Mucosa of descending colon (tissue), 3 donors: ENCODE results near the gene PIR. TPM values are rescaled to one million over a fixed set of nuclear protein-coding genes. Genes with fewer than 3 reads are reported as not detected.

ENCODE experiments used
- ATAC-seq: fragments of 200-7000 bp; cut with Tn5 transposase; one replicate; pipeline ENCODE4 v1.9.1; 2020; ENCODE audit warnings: mild to moderate bottlenecking, moderate library complexity
- DNase-seq, 3 donors: peaks; one replicate each; pipeline ENCODE4 v3.0.0-alpha.2; 2020
- H3K36me3 ChIP-seq: fragments of 200-600 bp; one replicate; pipeline ENCODE4 v1.8.0; 2021; ENCODE audit warnings: low read depth, mild to moderate bottlenecking
- H3K4me1 ChIP-seq: fragments of 200-600 bp; one replicate; pipeline ENCODE4 v1.8.0; 2021; ENCODE audit warnings: low read depth, mild to moderate bottlenecking
- H3K4me3 ChIP-seq: fragments of 200-600 bp; one replicate; pipeline ENCODE4 v1.8.0; 2021; ENCODE audit warnings: mild to moderate bottlenecking
- H3K9me3 ChIP-seq: fragments of 200-600 bp; one replicate; pipeline ENCODE4 v1.8.0; 2021; ENCODE audit warnings: mild to moderate bottlenecking
- intact Hi-C, 2 donors: fragments of 100-400 bp; cut with DNase I in 1 of 2; cut with micrococcal nuclease in 1 of 2; formaldehyde crosslinking; loops; one replicate each; pipeline versions ENCODE4 v1.11.0 to v1.11.1; 2022; cut with DNase I, micrococcal nuclease
- total RNA-seq, 3 donors: library from RNA; stranded (reverse); fragmentation: NEBNext Ultra II Directional in 2 of 3; extraction: Animal tissue kit (Norgen Biotek cat#: 25700) in 2 of 3; gene quantifications; one replicate each; pipeline versions ENCODE4 v1.2.1 to v1.2.4, GENCODE V29; 2021 to 2023
- TF ChIP-seq, protein P1 (sequence below): fragments of 200-600 bp; IDR thresholded peaks from one replicate; pipeline ENCODE4 v1.8.0; 2022; ENCODE audit warnings: antibody characterized with exemption, mild to moderate bottlenecking
- donor health status: DM: no; HTN: no; CAD: no; lungs with moderate emphysema.
- donor health status: DM: no; HTN: no; CAD: no.
- donor health status: DM: no; HTN: yes; CAD: no.

PIR gene
- total RNA-seq, 3 donors from 2014 or later = 6.0 to 9.7 (median 8.4) TPM

DNA sequence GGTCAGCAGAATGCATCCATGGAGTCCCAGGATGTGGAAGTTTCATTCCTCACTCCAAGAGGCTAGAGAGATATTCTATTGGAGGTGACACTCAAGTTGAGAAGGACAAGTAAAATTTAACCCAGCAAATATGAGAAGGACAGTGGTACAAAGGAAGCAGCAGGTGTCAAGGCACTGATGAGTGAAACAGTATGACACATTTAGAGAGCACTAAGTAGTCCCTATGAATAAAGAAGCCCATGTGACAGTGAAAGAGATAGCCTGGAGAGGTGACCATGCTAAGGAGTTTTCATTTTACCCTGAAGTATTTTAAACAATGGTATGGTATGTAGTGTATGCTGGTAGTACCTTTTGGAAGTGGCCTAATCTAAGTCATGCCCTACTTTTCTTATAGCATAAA is 16.7 kb upstream of the PIR start:
- H3K36me3 ChIP-seq = no peaks in the 10 kb centered on the region
- TF ChIP-seq, protein P1, sequence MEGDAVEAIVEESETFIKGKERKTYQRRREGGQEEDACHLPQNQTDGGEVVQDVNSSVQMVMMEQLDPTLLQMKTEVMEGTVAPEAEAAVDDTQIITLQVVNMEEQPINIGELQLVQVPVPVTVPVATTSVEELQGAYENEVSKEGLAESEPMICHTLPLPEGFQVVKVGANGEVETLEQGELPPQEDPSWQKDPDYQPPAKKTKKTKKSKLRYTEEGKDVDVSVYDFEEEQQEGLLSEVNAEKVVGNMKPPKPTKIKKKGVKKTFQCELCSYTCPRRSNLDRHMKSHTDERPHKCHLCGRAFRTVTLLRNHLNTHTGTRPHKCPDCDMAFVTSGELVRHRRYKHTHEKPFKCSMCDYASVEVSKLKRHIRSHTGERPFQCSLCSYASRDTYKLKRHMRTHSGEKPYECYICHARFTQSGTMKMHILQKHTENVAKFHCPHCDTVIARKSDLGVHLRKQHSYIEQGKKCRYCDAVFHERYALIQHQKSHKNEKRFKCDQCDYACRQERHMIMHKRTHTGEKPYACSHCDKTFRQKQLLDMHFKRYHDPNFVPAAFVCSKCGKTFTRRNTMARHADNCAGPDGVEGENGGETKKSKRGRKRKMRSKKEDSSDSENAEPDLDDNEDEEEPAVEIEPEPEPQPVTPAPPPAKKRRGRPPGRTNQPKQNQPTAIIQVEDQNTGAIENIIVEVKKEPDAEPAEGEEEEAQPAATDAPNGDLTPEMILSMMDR = no peak
- H3K4me3 ChIP-seq = no peak overlapping the region
- no peaks in the 10 kb centered on the region for H3K4me1 ChIP-seq
- no peak for DNase-seq
- intact Hi-C loops = no loop called here
- no peak for ATAC-seq
- no peaks in the 10 kb centered on the region for H3K9me3 ChIP-seq

DNA sequence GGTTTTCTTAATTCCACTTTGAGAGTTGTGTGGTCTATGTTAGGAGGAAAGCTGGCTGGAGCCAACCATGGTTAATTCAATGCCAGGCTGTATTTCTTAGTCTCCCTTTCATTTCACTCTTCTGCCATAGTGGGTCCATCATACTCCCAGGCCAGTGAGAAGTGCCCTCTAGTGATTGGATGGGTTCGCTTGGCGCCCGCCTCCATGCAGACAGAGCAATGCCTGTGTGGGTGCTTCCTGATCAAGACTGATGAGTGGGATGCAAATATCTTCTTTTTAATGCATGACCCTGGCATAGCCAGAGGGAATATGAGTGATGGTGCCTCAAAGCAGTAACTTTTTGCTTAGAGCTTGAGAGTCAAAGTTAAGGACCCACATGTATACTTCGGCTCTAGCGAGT is 13.9 kb upstream of the PIR start:
- DNase-seq (no peak), ATAC-seq (no peak)
- Histone ChIP-seq H3K9me3 (no peaks in the 10 kb centered on the region), H3K4me3 (no peak overlapping the region), H3K36me3 (no peaks in the 10 kb centered on the region), H3K4me1 (no peaks in the 10 kb centered on the region)
- intact Hi-C loops = no loop called here
- TF ChIP-seq, protein P1 = no peak

DNA sequence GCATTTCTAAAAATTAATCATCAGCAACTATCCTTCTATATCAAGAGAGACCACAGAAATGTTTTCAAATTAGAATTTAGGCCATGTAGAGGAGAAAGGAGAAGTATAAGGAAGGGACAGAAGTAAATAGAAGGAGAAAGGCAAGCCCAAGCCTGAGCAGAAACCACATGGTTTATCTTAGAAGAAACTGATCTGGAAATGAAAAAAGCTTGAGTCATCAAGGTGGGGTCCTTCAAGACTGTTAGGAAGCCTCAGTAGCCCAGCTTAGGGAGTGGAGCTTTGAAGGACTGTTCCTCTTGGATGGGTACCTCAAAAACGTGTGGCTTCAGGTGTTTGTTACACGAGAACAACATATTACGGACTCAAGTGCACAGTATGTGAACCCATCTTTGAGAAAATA is 12.0 kb upstream of the PIR start:
- ATAC-seq (no peak), DNase-seq (no peak)
- TF ChIP-seq, protein P1 = no peak
- no peaks in the 10 kb centered on the region for H3K9me3 ChIP-seq
- H3K36me3 ChIP-seq = no peaks in the 10 kb centered on the region
- no peaks in the 10 kb centered on the region for H3K4me1 ChIP-seq
- no peak overlapping the region for H3K4me3 ChIP-seq
- intact Hi-C loops = no loop called here

DNA sequence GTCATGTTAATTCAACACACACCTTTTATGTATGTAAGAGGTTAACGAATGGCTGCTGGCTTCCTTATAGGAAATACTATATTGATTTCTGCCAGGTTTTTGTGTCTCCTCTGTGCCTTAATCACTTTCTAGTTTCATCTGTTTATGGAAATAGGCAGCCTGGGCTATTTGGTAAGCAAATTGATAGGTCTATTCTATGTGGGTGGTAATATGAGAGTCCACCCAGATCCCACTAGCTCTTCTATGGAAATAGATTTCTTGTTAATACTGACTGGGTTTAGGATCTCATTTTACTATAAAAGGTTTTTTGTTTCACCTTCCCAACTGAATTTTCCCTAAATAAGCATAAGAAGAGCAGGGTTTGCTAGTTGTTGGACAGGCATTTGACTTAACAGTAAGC is 11.5 kb upstream of the PIR start:
- Histone ChIP-seq H3K4me1 (no peaks in the 10 kb centered on the region), H3K36me3 (no peaks in the 10 kb centered on the region), H3K9me3 (no peaks in the 10 kb centered on the region), H3K4me3 (no peak overlapping the region)
- ATAC-seq (no peak), DNase-seq (no peak)
- intact Hi-C loops = no loop called here
- TF ChIP-seq, protein P1 = no peak

DNA sequence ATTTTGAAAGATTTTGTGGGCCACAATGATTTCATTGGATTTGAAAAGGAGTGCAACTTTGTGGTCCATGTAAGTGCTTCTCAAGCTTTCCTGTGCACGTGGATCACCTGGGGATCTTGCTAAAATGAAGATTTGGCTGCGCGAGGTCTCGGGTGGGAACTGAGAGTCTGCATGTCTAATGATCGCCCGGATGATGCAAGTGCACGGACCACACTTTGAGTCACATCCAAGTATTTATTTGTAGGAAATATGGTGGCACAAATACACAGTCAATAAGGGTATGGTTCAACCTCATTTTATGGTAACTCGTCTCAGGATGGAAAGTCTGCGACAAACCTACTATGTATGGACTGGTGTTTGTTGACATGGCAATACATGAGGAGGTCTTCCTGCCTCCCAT is 8.4 kb upstream of the PIR start:
- Histone ChIP-seq H3K4me1 (no peaks in the 10 kb centered on the region), H3K4me3 (no peak overlapping the region), H3K9me3 (no peaks in the 10 kb centered on the region), H3K36me3 (no peaks in the 10 kb centered on the region)
- intact Hi-C loops = no loop called here
- TF ChIP-seq, protein P1 = no peak
- ATAC-seq = no peak
- DNase-seq = no peak

DNA sequence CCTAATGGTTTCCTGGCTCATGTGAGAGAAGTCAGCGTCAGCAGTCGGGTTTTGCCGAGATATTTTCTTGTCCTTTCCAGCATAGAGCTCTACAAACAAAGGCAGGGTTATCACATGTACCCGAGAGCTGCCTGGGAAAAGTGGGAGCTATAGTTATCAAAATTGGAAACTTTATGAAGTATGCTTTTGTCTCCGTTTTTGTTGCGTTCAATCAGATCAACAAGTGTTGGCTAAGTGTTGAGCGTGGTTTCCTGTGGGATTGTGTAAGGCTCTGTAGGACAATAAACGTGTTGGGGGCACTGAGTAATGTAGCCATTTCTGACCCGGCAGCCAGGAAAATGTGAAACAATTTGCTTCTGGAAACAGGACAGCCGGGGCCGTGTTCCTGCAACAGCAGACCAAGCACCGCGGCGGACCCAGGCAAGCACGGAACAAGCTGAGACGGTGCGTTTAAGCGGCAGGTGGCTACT is 7.4 kb upstream of the PIR start, which contains the start of gene BMX:
Gene BMX (plus strand): TSS at position 311 of the 470 bp plus-strand sequence. CDS start 7,547 bp downstream, outside the sequence.
- Histone ChIP-seq H3K36me3 (no peaks in the 10 kb centered on the region), H3K9me3 (no peaks in the 10 kb centered on the region), H3K4me3 (no peak within 1 kb of the TSS), H3K4me1 (no peaks in the 10 kb centered on the region)
- TF ChIP-seq, protein P1 = no peak
- DNase-seq (no peak), ATAC-seq (no peak)
- intact Hi-C loops = no loop called here
